HG03439 (cell line): ENCODE results near the gene R3HDM2.

Experiments
- ATAC-seq: cut with Tn5 transposase; IDR thresholded peaks from one replicate; pipeline ENCODE4 v1.9.1; 2021; ENCODE audit warnings: mild to moderate bottlenecking, moderate library complexity; ENCODE audit not compliant: unreplicated experiment

R3HDM2 gene

DNA sequence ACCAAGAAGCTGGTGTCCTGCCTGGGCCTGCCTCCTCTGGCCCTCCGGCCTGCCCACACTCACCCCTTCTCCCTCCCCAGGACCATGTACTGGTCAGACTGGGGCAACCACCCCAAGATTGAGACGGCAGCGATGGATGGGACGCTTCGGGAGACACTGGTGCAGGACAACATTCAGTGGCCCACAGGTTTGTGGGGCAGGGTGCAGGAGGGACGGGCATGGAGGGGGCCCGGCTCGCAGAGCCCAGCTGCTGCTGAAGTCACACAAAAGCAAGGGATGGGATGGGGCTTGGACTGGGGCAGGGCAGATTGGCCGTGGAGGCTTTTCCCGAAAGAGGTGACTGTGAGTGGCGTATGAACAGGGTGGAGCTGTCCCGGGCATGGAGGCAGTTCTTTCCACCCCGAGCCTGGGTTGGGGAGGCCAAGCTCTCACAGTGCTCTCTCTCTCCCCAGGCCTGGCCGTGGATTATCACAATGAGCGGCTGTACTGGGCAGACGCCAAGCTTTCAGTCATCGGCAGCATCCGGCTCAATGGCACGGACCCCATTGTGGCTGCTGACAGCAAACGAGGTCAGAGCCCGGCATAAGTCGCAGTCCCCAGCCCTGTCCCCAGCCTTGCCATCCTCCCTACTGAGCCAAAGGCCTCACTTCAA lies 222.1 kb downstream of the R3HDM2 start:
- no peak for ATAC-seq

DNA sequence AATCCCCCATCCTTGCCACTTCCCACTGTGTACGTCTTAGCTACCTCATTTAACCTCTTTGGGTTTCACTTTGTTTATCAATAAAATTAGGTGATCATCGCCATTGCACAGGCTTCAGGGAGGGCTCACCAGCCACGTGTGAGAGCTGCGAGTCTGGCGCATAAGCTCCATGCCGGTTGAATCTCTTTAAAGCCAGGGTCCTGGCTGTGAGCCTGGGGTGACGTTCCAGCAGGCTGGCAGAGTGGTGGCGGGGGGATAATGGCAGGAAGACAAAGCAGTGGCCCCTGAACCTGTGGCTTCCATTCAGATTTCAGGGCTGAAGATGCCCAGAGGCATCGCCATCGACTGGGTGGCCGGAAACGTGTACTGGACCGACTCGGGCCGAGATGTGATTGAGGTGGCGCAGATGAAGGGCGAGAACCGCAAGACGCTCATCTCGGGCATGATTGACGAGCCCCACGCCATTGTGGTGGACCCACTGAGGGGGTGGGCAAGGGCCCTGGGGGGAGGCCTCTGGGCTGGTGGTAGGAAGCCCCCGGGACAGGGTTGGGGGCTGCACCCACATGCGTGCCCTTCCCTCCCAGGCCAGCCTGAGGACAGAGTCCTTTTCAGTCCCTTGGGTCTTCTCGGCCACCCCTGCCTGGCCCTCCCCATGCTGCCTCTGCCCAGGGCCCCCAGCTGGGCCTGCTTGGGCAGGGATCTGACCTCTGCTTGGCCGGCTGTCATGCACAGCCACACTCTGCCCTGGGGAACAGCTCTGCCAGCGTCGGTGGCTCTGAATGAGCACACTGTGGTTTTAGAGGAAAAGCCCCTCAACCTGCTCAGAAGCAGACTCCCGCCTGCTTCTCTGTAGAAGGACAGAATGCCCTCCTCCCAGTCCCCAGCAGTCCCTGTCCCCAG lies 222.9 kb downstream of the R3HDM2 start:
- ATAC-seq, result no peak

DNA sequence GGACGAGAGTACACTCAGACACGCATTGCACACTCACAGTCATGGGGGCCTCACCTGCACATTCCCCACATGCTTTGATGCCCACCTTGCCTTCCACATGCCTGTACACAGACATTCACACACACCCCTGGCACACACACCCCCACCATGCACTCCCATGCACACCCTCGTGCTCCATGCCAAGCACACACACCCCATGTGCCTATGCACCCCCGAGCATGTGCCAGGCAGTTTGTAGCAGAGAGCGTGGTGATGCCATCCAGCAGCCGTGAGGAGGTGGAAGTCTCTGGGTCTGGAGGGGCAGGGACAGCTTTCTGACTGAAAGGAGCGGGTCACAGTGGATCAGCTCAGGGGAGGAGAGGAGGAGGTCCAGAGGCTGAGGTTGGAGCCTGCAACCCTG lies 224.9 kb downstream of the R3HDM2 start:
- ATAC-seq, result no peak

DNA sequence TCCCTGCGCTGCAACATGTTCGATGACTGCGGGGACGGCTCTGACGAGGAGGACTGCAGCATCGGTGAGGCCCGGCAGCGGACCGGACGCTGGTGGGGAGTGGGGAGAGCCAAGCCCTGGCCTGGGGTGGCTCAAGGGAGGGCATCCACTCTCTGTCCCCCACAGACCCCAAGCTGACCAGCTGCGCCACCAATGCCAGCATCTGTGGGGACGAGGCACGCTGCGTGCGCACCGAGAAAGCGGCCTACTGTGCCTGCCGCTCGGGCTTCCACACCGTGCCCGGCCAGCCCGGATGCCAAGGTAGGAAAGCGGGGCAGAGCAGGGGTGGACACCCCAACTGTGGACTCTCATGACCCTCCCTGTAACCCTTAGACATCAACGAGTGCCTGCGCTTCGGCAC lies 225.7 kb downstream of the R3HDM2 start:
- no peak for ATAC-seq

DNA sequence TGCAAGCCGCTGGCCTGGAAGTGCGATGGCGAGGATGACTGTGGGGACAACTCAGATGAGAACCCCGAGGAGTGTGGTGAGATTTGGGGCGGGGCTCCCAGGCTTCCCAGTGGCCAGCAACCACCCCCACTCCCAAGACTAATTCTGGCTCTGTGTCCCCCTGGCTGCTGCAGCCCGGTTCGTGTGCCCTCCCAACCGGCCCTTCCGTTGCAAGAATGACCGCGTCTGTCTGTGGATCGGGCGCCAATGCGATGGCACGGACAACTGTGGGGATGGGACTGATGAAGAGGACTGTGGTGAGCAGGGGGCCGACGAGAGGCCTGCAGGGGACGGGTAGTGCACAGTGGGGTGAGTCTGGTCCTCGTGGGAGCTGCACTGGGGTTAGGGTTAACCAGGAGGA lies 226.4 kb downstream of the R3HDM2 start:
- no peak for ATAC-seq

DNA sequence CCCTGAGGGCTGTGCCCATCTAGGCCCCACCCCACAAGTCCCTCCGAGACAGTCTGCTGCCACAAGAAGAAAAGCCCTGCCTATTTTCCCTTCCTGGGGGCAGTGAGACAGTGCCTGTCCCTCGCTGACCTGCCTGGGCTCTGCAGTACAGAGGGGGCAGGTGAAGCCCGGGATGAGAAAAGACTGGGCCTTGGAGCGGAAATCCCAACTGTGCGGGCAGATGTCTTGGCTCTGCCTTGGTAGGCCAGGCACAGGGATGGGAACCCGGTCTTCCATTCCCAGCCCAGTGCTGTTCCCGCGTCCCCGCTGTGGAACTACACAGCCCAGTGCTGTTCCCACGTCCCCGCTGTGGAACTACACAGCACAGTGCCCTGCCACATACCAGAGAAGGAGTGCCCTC lies 227.1 kb downstream of the R3HDM2 start:
- ATAC-seq, result no peak
